Natural killer cell (primary cell): Measurements from ENCODE around the gene MICALL2. TPM values are rescaled to one million over a fixed set of nuclear protein-coding genes. Genes with fewer than 3 reads are reported as not detected.

Experiments
- ATAC-seq, 3 donors: fragments of 150-1000 bp in 2 of 3; fragments of 200-7000 bp in 1 of 3; cut with Tn5 transposase; 1 replicate in 1 of 3; 2 replicates in 2 of 3; pipeline ENCODE4 v1.10.0; 2021; ENCODE audit warnings: mild to moderate bottlenecking in 2 of 3, moderate library complexity in 2 of 3
- DNase-seq, 2 donors: peaks; one replicate each; pipeline versions ENCODE4 v3.0.0 to v3.0.0-alpha.2; 2013 to 2021; ENCODE audit warnings: mixed read lengths in 1 of 2
- H3K27ac ChIP-seq: one replicate; pipeline ENCODE4 v1.5.1; 2013; ENCODE audit warnings: mild to moderate bottlenecking, low read length
- H3K27me3 ChIP-seq: one replicate; pipeline ENCODE4 v1.6.1; 2013; ENCODE audit warnings: low read length; ENCODE audit not compliant: control insufficient read depth, insufficient read depth
- H3K36me3 ChIP-seq: one replicate; pipeline ENCODE4 v1.6.1; 2013; ENCODE audit warnings: low read length; ENCODE audit not compliant: control insufficient read depth, insufficient read depth
- H3K4me1 ChIP-seq: one replicate; pipeline ENCODE4 v1.6.1; 2013; ENCODE audit warnings: low read length; ENCODE audit not compliant: control insufficient read depth, insufficient read depth
- H3K4me3 ChIP-seq: one replicate; pipeline ENCODE4 v1.5.1; 2013; ENCODE audit warnings: low read length
- H3K9me3 ChIP-seq: one replicate; pipeline ENCODE4 v1.6.1; 2013; ENCODE audit warnings: low read length; ENCODE audit not compliant: control insufficient read depth, insufficient read depth
- H3K27ac Mint-ChIP-seq, 2 donors: one replicate each; pipeline ENCODE4 v1.8.0; 2022; ENCODE audit warnings: mild to moderate bottlenecking in 2 of 2, mixed read lengths in 2 of 2, moderate library complexity in 1 of 2
- H3K27me3 Mint-ChIP-seq, 2 donors: one replicate each; pipeline ENCODE4 v1.8.0; 2022; ENCODE audit warnings: low read depth in 2 of 2, mixed read lengths in 2 of 2
- H3K36me3 Mint-ChIP-seq: one replicate; pipeline ENCODE4 v1.8.0; 2022; ENCODE audit warnings: mixed read lengths
- H3K4me1 Mint-ChIP-seq, 2 donors: one replicate each; pipeline ENCODE4 v1.8.0; 2022; ENCODE audit warnings: mixed read lengths in 2 of 2
- H3K4me3 Mint-ChIP-seq: one replicate; pipeline ENCODE4 v1.8.0; 2022; ENCODE audit warnings: mild to moderate bottlenecking, moderate library complexity, mixed read lengths
- H3K9me3 Mint-ChIP-seq, 2 donors: one replicate each; pipeline ENCODE4 v1.8.0; 2022; ENCODE audit warnings: mixed read lengths in 2 of 2
- CTCF ChIP-seq: fragments of 200-600 bp; IDR thresholded peaks from one replicate; pipeline ENCODE4 v1.8.0; 2022; ENCODE audit warnings: antibody characterized with exemption
- WGBS: methylation state at CpG from one replicate; pipeline ENCODE4 v1.1.7; 2013; ENCODE audit warnings: missing lambda C conversion rate; ENCODE audit not compliant: insufficient coverage; 5-methylcytosine and 5-hydroxymethylcytosine counted together
- intact Hi-C: fragments of 100-400 bp; cut with micrococcal nuclease; formaldehyde crosslinking; loops from one replicate; pipeline ENCODE4 v1.14.2; 2022
- total RNA-seq, 4 donors: library from RNA; stranded (reverse); fragments of 120-200 nt in 1 of 4; gene quantifications; one replicate each; pipeline versions ENCODE4 v1.2.3 to v1.2.4, GENCODE V29; 2013 to 2022

The MICALL2 gene
- total RNA-seq, 3 donors from 2014 or later (not counting 1 experiment from before 2014, with no cell fraction given), result 2.5 to 4.4 (median 2.8) TPM

DNA sequence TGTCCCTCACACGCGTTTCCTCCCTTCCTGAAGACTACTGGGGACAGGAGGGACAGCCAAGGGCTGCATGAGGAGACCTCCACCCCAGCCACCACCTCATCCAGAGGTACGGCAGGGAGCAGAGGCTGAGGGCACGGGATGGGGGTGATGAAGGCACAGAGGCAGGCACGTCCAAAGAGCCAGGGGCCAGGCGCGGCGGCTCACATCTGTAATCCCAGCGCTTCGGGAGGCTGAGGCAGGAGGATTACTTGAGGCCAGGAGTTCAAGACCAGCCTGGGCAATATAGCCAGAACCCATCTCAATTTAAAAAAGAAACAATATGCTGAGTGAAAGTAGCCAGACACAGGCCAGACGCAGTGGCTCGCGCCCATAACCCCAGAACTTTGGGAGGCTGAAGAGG, 3.3 kb downstream of the MICALL2 start:
- TF ChIP-seq CTCF, result no peak
- H3K27ac Mint-ChIP-seq, result no peak overlapping the region
- ATAC-seq, result no peak
- no peak overlapping the region for H3K4me3 ChIP-seq
- intact Hi-C loops, result no loop called here
- H3K9me3 ChIP-seq, result no peaks in the 10 kb centered on the region
- no peak overlapping the region for H3K4me3 Mint-ChIP-seq
- no peaks in the 10 kb centered on the region for H3K36me3 Mint-ChIP-seq
- no peaks in the 10 kb centered on the region for H3K9me3 Mint-ChIP-seq
- no peak overlapping the region for H3K27ac ChIP-seq
- H3K27me3 Mint-ChIP-seq, result no peaks in the 10 kb centered on the region
- 97% methylated on average over 13 of the region's 13 CpGs for WGBS
- peaks cover 0 to 19% of the 10 kb centered on the region in 2 donors for H3K4me1 Mint-ChIP-seq
- peaks cover 27% of the 10 kb centered on the region for H3K4me1 ChIP-seq
- H3K36me3 ChIP-seq, result no peaks in the 10 kb centered on the region
- no peaks in the 10 kb centered on the region for H3K27me3 ChIP-seq
- DNase-seq, result no peak

GRCh38 chr7:1455241-1455939, 3.9 kb downstream of the MICALL2 start:
- H3K4me1 Mint-ChIP-seq, result peaks cover 0 to 14% of the 10 kb centered on the region in 2 donors
- H3K27ac ChIP-seq, result no peak overlapping the region
- H3K9me3 Mint-ChIP-seq, result no peaks in the 10 kb centered on the region
- no peaks in the 10 kb centered on the region for H3K36me3 Mint-ChIP-seq
- H3K4me1 ChIP-seq, result peaks cover 22% of the 10 kb centered on the region
- no peak for TF ChIP-seq CTCF
- no peak for ATAC-seq
- 87% methylated on average over 26 of the region's 26 CpGs for WGBS
- H3K27me3 Mint-ChIP-seq, result no peaks in the 10 kb centered on the region
- DNase-seq, result no peak
- H3K27me3 ChIP-seq, result no peaks in the 10 kb centered on the region
- no peaks in the 10 kb centered on the region for H3K36me3 ChIP-seq
- no peaks in the 10 kb centered on the region for H3K9me3 ChIP-seq
- H3K4me3 Mint-ChIP-seq, result no peak overlapping the region
- no peak overlapping the region for H3K27ac Mint-ChIP-seq
- H3K4me3 ChIP-seq, result no peak overlapping the region
- intact Hi-C loops, result no loop called here

DNA sequence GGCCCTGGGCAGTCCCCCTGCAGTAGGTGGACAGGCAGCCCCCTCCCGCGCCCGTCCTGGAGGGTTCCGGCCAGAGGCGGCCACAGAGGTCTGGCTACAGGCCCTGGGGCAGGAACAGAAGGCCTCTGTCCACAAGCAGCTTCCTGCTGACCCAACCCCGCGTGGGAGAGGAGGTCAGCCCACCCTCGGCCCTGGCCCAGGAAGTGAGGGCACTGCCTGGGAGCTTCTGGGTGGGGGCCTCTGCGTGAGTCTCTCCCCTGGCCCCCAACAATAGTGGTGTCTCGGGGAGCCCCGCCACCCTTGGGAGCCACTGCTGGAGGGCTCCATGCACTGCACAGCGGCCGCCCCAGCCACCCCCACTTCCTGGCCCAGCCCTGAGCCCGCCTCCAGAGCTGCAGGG, 4.7 kb downstream of the MICALL2 start:
- peaks cover 0 to 8% of the 10 kb centered on the region in 2 donors for H3K4me1 Mint-ChIP-seq
- H3K27me3 ChIP-seq, result no peaks in the 10 kb centered on the region
- no peaks in the 10 kb centered on the region for H3K9me3 Mint-ChIP-seq
- no peaks in the 10 kb centered on the region for H3K36me3 Mint-ChIP-seq
- DNase-seq, result no peak
- no peak overlapping the region for H3K27ac ChIP-seq
- peaks cover 16% of the 10 kb centered on the region for H3K4me1 ChIP-seq
- no peaks in the 10 kb centered on the region for H3K9me3 ChIP-seq
- no peak for ATAC-seq
- no peak overlapping the region for H3K27ac Mint-ChIP-seq
- H3K36me3 ChIP-seq, result no peaks in the 10 kb centered on the region
- no peak overlapping the region for H3K4me3 Mint-ChIP-seq
- H3K4me3 ChIP-seq, result no peak overlapping the region
- 73% methylated on average over 14 of the region's 14 CpGs for WGBS
- no peaks in the 10 kb centered on the region for H3K27me3 Mint-ChIP-seq
- no peak for TF ChIP-seq CTCF
- intact Hi-C loops, result no loop called here

DNA sequence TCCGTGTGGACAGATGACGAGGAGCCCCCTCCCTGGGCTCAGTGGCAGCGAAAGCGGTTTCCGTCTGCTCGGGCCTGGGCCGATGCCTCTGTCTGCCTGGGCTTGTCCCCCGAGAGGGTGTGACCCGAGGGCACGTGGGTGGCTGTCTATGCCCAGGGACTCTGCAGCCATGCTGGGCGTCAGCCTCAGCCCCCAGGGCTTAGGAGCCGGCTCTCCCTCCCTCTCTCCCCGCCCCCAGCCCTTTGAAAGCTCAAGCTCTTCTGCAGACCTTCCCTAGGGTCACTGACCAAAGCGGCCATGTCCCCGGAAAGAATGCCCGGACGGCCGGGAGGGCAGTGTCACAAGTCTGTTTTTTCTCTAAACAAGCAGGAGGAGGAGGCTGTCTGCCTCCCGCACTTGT, 7.1 kb downstream of the MICALL2 start:
- Mint-ChIP-seq H3K9me3 (no peaks in the 10 kb centered on the region), H3K27ac (no peak overlapping the region), H3K4me1 (no peaks in the 10 kb centered on the region), H3K36me3 (no peaks in the 10 kb centered on the region), H3K27me3 (no peaks in the 10 kb centered on the region), H3K4me3 (no peak overlapping the region)
- DNase-seq (no peak), ATAC-seq (no peak)
- H3K36me3 ChIP-seq, result no peaks in the 10 kb centered on the region
- H3K27me3 ChIP-seq, result no peaks in the 10 kb centered on the region
- H3K9me3 ChIP-seq, result no peaks in the 10 kb centered on the region
- no peak overlapping the region for H3K4me3 ChIP-seq
- no peak overlapping the region for H3K27ac ChIP-seq
- H3K4me1 ChIP-seq, result no peaks in the 10 kb centered on the region
- intact Hi-C loops, result no loop called here
- WGBS, result 87% methylated on average over 19 of the region's 19 CpGs
- TF ChIP-seq CTCF, result no peak
